A673 (cell line): ENCODE measurements around the gene PHAF1. TPM values are rescaled to one million over a fixed set of nuclear protein-coding genes. Genes with fewer than 3 reads are reported as not detected.

Experiments used
- BruUV-seq: library from RNA; stranded (reverse); fragments of 400-500 nt; replicated peaks from 2 replicates; lab custom pipeline; 2021; lab: Mats Ljungman, UMichigan
- CTCF ChIA-PET: fragments of 300-600 bp; sonication (Branson Sonifier 250); formaldehyde crosslinking; loops from one replicate; lab custom pipeline; 2022; ENCODE audit warnings: antibody characterized with exemption; lab: Charles Lee
- POLR2A ChIA-PET: fragments of 300-600 bp; sonication (Branson Sonifier 250); formaldehyde crosslinking; loops from one replicate; lab custom pipeline; 2022; ENCODE audit warnings: antibody characterized with exemption; ENCODE audit not compliant: low non-redundant PET; lab: Charles Lee
- DNase-seq: peaks from one replicate; pipeline ENCODE4 v3.0.0-alpha.2; 2015; ENCODE audit warnings: low spot score
- H3K27ac ChIP-seq: fragments of 200-600 bp; sonication (generic); 2 replicates; pipeline ENCODE4 v1.5.1; 2016; ENCODE audit warnings: mixed run types, low read depth, mild to moderate bottlenecking, mixed read lengths, antibody characterized with exemption, low read length; ENCODE audit not compliant: poor library complexity, severe bottlenecking
- H3K27me3 ChIP-seq: fragments of 200-600 bp; sonication (generic); replicated peaks from 2 replicates; pipeline ENCODE4 v1.6.1; 2017; ENCODE audit warnings: mixed run types, low read depth, mild to moderate bottlenecking, mixed read lengths, antibody characterized with exemption, low read length; ENCODE audit not compliant: insufficient read depth, poor library complexity
- H3K36me3 ChIP-seq: fragments of 200-600 bp; sonication (generic); 2 replicates; pipeline ENCODE4 v1.6.1; 2016; ENCODE audit warnings: mixed run types, mild to moderate bottlenecking, mixed read lengths, antibody characterized with exemption, low read length; ENCODE audit not compliant: insufficient read depth, poor library complexity, severe bottlenecking
- H3K4me1 ChIP-seq: fragments of 200-600 bp; sonication (generic); 2 replicates; pipeline ENCODE4 v1.6.1; 2017; ENCODE audit warnings: mixed run types, mild to moderate bottlenecking, mixed read lengths, antibody characterized with exemption, low read length; ENCODE audit not compliant: insufficient read depth, poor library complexity, severe bottlenecking
- H3K4me3 ChIP-seq: fragments of 200-600 bp; sonication (generic); 2 replicates; pipeline ENCODE4 v1.5.1; 2016; ENCODE audit warnings: low read depth, mixed run types, mild to moderate bottlenecking, mixed read lengths, low read length; ENCODE audit not compliant: poor library complexity, severe bottlenecking
- H3K9me3 ChIP-seq: fragments of 200-600 bp; sonication (generic); 2 replicates; pipeline ENCODE4 v1.6.1; 2016; ENCODE audit warnings: mixed run types, low read depth, mild to moderate bottlenecking, mixed read lengths, antibody characterized with exemption, low read length; ENCODE audit not compliant: poor library complexity, severe bottlenecking
- EZH2 ChIP-seq: fragments of 200-600 bp; sonication (generic); IDR thresholded peaks from 2 replicates; pipeline ENCODE4 v1.6.1; 2017; ENCODE audit warnings: borderline replicate concordance, low read depth, mild to moderate bottlenecking, mixed read lengths, antibody characterized with exemption, low read length; ENCODE audit not compliant: poor library complexity, severe bottlenecking
- intact Hi-C: fragments of 100-400 bp; cut with micrococcal nuclease; formaldehyde crosslinking; loops from one replicate; pipeline ENCODE4 v1.10.0; 2022; ENCODE audit not compliant: unreplicated experiment
- total RNA-seq: library from RNA; stranded (reverse); gene quantifications from 2 replicates; pipeline ENCODE4 v1.2.3, GENCODE V29; 2021
- TF ChIP-seq, protein P1 (sequence below): fragments of 300-800, 200-600 bp; sonication (generic); conservative IDR thresholded peaks from 2 replicates; pipeline ENCODE4 v1.5.1; 2017; ENCODE audit warnings: low read depth, mild to moderate bottlenecking, antibody characterized with exemption, low read length, moderate library complexity, mixed read lengths

PHAF1 gene
- total RNA-seq, 1 experiment from 2014 or later = 23.2 TPM

DNA sequence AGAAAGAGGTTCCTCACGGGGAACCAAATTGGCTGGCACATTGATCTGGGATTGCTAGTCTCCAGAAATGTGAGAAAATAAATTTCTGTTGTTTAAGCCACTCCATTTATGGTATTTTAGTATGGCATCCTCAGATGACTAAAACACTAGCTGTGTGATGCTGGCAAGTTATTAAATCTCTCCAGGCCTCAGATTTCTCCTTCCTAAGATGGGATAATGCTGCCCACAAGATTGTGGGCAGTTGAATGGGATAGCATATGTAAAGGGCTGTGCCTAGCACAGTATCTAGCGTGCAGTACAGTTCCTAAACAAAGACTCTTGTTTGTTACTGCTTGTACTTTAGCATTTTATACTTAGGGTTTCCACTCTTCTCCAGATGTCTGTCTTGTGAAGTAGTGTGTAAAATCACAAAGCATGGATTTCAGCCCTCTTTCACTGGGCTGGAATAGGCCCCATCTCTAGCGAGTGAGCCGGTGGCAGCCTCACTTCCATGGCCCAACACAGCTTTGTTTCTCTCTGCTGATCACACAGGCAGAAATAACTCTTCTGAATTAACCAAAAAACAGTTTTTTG lies 38.2 kb upstream of the PHAF1 start:
- no peaks in the 10 kb centered on the region for H3K4me1 ChIP-seq
- H3K9me3 ChIP-seq = no peaks in the 10 kb centered on the region
- no TSS peak for BruUV-seq
- H3K4me3 ChIP-seq = no peak overlapping the region
- H3K36me3 ChIP-seq = peaks cover 65% of the 10 kb centered on the region
- intact Hi-C loops = loop anchor here (2.0 kb wide), 1 partner anchor 17 kb away; no protein-coding TSS in a partner anchor
- CTCF ChIA-PET = no interaction called here
- no peaks in the 10 kb centered on the region for H3K27me3 ChIP-seq
- POLR2A ChIA-PET = interaction anchor here (1.0 kb wide), 1 partner anchor 127 kb away, joined by 3 read pairs; no protein-coding TSS in a partner anchor
- H3K27ac ChIP-seq = no peak overlapping the region
- TF ChIP-seq EZH2 = no peak
- TF ChIP-seq, protein P1, sequence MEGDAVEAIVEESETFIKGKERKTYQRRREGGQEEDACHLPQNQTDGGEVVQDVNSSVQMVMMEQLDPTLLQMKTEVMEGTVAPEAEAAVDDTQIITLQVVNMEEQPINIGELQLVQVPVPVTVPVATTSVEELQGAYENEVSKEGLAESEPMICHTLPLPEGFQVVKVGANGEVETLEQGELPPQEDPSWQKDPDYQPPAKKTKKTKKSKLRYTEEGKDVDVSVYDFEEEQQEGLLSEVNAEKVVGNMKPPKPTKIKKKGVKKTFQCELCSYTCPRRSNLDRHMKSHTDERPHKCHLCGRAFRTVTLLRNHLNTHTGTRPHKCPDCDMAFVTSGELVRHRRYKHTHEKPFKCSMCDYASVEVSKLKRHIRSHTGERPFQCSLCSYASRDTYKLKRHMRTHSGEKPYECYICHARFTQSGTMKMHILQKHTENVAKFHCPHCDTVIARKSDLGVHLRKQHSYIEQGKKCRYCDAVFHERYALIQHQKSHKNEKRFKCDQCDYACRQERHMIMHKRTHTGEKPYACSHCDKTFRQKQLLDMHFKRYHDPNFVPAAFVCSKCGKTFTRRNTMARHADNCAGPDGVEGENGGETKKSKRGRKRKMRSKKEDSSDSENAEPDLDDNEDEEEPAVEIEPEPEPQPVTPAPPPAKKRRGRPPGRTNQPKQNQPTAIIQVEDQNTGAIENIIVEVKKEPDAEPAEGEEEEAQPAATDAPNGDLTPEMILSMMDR = no peak
- DNase-seq = no peak

DNA sequence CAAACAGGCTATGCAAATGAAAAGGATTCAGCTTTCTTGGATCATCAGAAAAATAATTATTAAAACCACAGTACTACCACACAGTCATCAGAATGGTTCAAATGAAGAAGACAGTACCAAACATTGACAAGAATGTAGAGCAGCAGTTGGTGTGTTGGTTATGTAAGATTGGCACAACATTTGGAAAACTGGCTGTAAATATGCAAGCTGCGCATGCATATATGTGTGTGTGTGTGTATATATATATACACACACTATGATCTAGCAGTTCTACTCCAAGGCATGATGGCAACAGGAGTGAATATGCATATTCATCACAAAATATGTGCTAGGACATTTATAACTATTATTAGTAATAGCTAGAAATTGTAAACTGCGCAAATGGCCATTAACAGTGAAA lies 34.4 kb upstream of the PHAF1 start:
- TF ChIP-seq, protein P1 = no peak
- TF ChIP-seq EZH2 = no peak
- DNase-seq = no peak
- Histone ChIP-seq H3K36me3 (peaks cover 42% of the 10 kb centered on the region), H3K9me3 (no peaks in the 10 kb centered on the region), H3K4me1 (no peaks in the 10 kb centered on the region), H3K4me3 (no peak overlapping the region), H3K27me3 (no peaks in the 10 kb centered on the region), H3K27ac (no peak overlapping the region)
- no TSS peak for BruUV-seq
- intact Hi-C loops = no loop called here
- ChIA-PET POLR2A (no interaction called here), CTCF (no interaction called here)

DNA sequence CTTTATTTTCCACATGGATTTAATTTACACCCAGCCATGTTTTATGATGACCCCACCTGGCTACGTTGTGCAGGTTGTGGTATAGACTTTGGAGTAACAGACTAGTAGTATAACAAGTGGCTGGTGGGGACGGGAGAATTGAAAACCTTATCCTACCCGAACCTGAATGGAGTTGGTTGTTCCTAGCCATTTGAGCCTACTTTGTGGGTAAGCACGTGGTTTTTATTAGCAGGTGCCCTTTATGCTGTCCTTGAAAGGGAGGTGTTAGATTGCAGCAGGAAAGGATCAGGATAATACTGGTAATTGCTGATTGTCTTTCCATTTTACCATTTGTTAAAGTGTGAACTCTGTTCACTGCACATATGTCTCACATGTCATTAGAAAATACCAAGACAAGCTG lies 31.9 kb upstream of the PHAF1 start:
- intact Hi-C loops = no loop called here
- H3K4me1 ChIP-seq = no peaks in the 10 kb centered on the region
- no peak overlapping the region for H3K27ac ChIP-seq
- no peak for TF ChIP-seq EZH2
- TF ChIP-seq, protein P1 = no peak
- H3K27me3 ChIP-seq = no peaks in the 10 kb centered on the region
- POLR2A ChIA-PET = no interaction called here
- no peak overlapping the region for H3K4me3 ChIP-seq
- H3K9me3 ChIP-seq = no peaks in the 10 kb centered on the region
- peaks cover 30% of the 10 kb centered on the region for H3K36me3 ChIP-seq
- DNase-seq = no peak
- no TSS peak for BruUV-seq
- CTCF ChIA-PET = no interaction called here
